Cerebellar nuclear complex (tissue), 1 donor: ENCODE data around the gene EFTUD2.
A peak's percentile ranks its signal among the peaks of the same experiment; 100 is the strongest.

Experiments
- DNase-seq, 2 experiments: peaks; one replicate each; lab custom pipeline; 2025; lab: John Stamatoyannopoulos, UW

Gene EFTUD2

DNA sequence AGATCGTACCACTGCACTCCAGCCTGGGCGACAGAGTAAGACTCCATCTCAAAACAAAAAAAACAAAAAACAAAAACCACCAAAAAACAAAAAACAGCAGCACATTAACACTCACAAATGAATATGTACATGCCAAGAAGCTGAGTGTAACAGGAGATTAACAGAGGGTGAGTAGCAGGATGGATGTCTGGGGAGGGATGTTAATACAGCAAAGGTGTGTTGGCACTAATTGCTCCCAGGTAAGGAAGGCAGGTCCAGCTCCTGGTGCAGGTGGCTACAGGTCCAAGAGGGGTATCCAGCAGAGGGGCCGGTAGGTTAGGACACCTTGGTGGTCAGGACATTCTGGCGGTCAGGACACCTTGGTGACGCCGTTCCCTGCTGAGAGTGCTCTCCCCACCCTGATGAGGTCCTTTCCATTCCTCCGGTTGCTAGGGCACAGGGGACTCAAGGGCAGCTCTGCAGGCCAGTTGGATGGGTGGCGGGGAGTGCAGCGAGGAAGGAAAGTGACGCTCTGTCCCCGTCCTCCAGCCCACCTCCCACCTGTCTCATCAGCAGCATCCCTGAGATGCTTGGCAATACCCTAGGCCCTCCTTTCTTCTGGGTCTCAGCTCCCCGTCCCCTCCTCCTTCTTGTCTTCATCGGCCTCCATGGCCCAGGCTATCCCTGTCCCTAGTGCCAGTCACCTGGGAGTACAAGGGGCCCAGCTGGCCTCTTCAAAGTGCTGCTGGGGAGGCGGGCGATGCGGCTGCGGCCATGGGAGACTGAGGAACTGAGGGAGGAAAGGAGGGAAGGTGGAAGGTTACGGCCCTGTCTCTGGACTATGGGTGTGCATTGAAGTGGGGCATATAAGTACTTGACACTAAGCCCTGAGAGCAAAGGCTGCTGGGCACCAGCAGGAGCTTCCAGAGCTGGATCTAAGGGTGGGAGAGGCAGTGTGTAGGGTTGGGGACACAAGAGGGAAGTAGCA lies 26.8 kb upstream of the EFTUD2 start:
- no peak for DNase-seq

DNA sequence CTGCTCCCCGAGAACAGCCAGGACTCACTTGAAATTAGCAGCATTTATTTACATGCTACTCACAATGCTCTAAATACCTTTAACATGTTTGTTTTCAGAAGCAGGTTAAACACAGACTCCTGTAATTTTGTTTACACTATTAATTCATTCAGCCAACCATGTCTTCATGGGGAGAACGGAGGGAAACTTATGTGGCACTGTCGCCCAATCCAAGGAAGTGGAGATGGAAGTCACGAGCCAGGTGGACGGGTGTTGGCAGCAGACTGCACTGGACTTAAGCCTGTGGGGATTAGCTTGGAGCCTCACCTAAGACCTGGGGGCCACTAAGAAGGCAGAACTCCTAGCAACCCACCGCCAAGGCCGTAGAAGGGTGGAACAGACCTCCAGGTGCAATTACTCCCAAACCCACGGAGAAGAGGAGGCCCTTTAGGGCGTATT lies 24.9 kb upstream of the EFTUD2 start:
- DNase-seq, result no peak

DNA sequence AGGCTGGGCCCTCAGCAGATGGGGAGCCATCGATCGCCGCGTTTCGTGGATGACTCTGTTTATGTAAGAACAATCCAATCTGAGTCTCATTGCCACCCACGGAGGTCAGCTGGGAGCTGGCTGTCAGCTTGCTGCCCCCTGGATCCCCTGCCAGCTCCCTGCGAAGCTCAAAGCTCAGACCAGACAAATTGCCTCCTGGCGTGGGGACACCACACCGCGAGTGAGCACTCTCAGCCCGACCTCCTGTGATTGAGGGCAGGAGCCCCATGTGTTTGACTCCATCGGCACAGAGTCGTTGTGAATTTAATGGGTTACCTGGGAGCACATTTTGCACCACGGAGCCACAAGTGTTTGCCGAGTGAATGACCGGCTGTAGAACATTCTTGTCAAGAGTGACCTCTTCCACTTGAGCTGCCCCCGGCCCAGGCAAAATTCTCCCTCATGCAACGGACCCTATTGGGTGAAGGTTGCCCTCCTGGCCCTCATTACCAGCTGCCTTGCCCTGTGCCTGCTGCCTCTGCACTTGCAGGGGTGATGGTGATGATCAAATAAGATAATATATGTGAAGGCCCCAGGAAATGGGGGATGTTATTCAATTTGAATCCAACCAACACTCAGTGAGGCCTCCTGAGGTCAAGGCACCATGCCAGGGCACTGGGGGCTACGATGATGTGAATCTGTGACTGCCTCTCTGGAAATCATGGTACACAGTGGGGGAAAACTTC lies 23.7 kb upstream of the EFTUD2 start:
- DNase-seq, result no peak

DNA sequence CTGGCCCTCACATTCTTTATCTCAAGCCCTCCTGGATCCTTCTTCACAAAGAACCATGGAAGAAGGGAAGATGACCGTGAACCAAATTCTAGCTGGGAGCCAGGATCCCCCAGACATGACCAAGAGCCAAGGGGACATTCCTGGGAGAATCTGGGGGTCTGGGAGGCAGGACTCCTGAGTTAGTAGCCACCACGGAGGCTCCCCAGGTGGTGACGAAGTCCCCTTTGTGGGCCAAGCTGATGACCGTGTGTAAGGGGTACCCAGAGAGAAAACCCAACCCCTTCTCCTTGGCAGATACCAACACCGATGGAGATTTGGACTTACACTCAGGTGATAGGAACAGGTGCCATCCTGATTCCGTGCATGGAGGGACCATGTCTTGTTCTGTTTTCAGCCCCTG lies 22.9 kb upstream of the EFTUD2 start:
- DNase-seq, result no peak

DNA sequence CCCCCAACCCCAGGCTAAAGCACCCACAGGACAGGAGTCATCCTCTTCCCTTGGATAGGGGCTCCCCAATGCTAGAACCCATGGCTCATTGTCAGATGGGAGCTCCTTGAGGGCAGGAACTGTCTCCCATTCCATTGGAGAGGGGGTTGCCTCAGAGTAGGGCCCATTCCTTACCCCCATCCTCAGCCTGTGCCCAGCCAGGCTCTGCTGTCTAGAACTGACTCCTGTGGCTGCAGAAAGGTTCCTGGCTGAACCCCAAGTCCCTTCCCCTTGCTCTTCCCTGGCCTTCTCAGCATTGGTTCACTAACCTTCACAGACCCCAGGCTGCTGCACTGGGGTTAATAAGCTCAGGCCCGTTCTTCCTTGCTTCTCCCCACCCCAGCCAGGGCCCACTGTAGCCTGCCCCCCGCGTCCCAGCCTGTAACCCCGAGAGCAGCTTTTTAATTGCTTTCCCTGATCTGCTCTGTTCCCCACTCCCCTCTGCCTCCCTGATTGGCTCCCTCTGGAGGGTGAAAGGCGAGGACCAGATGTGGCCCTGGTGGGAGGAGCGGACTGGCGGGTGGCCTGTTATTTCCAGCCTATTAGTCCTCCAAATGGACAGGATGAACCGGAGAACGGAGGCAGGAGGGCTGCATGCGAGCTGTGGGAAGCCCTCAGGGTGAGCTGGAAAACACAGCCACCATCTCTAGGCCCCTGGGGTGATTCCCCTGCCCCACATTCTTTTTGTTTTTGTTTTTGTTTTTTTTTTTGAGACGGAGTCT lies 22.1 kb upstream of the EFTUD2 start:
- no peak for DNase-seq

DNA sequence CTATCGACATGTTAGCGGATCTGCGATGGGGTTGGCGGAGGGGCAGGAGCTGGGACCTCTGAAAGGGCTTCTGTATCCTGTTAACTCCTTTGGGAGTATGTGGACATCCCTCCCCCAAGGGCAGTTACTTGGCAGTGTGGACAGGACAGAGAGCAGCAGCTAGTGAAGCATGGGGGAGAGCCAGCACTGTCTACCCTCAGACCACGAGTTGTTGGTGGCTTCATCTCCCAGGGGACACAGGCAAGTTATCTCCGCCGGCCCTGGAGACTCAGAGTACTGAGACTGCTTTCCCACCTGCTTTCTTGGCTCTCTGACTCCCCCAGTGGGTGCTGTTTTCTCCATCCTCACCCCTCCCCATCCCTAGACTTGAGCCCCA lies 21.3 kb upstream of the EFTUD2 start:
- DNase-seq, result no peak

DNA sequence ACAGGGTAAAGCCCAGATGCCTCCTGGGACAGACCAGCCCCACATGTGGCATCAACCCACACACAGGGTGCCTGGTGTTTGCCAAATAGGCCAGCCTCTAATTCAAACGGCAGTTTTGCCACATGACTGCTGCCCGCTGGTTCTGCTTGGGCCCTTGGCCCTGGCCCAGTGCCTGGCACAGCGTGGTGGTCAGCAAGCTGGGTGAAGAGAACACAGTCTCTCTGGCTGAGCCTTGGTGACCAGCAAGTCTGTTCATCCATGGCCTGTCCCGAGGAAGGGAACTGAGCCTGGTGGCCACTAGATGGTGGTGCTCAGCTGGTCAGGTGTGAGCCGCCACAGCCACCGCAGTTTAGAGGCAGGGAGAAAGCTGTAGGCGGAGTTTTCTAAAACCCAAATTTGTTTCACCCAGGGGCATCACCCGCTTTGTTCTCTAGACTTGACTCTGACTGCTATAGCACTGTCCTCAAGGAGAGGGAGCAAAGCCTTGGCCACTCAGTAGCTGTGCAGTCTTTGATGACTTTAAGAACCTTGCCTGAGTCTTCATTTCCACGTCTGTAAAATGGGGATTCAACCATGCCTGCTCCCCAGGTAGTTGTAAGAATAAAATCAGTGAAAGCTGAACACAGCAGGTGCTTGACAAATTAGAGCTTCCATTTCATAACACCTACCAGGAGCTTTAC lies 20.8 kb upstream of the EFTUD2 start:
- peak in 1 of 2 experiments; percentile 84 for DNase-seq

DNA sequence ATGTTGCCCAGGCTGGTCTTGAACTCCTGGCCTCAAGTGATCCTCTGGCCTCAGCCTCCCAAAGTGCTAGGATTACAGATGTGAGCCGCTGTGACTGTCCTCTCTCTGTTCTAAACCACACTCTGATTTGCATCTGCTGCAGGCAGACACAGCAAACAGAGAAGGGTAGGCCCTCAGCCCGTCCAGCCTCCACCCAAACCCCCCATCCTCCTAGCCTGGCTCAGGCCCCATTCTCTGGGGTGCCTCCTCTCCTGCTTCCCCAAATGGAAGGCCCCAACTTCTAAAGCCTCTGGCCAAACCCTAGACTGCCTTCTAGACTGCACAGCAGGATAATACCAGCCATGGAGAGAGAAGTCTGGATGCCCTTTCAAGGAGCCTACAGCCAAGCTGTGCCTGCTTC lies 20.2 kb upstream of the EFTUD2 start:
- no peak for DNase-seq

DNA sequence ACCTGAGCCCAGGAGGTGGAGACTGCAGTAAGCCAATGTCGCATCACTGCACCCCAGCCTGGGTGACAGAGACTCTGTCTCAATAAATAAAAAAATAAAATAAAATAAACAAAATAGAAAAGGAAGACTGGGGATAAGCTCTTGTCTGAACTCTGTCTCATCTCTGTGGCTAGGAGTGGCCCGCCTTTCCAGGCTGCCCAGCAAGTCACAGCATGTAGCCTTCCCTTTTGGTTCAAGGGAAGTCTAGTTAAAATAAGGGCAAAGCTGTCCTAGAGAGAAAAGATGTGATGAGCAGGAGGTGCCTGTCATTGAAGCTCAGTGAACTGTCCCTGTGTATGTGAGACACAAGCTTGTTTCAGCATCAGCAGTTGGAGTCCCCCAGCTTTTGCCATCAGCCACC lies 18.8 kb upstream of the EFTUD2 start:
- no peak for DNase-seq

DNA sequence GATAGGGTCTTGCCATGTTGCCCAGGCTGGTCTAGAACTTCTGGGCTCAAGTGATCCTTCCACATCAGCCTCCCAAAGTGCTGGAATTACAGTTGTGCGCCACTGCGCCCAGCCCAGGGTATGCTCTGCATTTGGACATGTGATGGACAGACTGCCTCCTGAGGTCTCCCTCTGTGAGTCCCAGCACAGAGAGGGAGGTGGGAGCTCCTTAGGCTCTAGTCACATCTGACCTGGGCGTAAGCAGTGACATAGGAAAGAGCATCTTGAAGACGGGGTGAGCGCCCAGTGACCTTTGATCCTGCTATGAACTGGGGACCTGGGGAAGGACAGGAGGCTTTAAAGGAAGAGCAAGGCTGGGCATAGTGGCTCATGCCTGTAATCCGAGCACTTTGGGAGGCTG lies 18.2 kb upstream of the EFTUD2 start:
- no peak for DNase-seq

DNA sequence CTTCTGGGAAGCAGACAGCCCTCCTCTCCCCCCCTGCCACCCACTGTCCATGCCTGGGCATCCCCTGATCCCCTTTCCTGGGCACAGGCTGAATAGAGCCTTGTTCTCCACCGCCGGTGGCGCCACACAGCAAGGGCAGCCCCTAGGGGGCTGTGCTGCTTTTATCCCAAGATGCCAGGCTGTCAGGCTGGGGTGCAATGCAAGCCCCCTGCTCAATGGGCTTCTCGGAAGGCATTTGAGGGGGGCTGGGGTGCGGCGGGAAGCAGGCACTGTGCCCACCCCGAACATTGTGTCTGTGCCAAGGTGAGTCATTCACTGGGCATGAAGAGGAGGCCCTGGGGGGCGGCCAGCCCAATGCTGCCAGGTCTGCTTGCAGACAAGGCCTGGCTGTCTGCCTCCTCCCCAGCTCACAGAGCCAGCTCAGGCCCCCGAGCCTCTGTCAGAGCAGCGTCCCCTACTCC lies 17.6 kb upstream of the EFTUD2 start:
- DNase-seq, result peak in 1 of 2 experiments; percentile 63

DNA sequence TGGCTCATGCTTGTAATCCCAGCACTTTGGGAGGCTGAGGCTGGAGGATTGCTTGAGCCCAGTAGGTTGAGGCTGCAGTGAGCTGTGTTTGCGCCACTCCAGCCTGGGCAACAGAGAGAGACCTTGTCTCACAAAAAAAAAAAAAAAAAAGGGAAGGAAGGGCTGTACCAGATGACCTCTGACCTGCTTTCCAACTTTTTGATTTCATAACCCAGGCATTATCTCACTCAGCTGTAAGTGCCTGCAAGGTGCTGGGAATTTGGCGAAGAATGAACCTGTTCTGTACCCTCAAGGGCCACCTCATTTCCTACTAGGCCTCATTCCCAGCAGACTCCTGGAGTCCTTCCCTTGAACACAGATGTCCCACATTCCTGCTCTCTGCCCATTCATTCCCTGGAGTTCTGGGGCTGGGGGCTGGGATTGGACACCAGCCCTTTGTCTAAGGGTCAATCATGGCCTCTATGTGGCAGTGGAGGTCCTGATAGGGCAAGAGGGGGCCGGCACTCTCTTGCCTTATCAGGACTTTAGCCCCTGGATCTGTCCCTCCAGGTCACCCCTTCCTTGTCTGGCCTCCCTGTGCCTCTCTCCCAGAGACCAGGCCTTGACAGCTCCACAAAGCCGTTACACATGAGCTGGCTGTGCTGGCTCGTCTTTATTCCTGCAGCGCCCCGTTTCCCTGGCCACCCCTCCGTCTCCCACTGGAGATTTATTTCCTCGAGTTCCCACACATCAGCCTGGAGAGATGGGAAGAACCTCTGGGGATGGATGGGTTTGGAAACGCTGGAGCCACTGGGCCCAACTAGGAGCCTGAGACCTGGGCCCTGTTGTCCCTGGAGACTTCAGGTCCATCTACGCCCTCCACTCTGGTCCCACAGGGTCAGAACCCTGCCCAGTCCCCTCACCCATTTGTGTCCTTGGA lies 16.9 kb upstream of the EFTUD2 start:
- no peak for DNase-seq

DNA sequence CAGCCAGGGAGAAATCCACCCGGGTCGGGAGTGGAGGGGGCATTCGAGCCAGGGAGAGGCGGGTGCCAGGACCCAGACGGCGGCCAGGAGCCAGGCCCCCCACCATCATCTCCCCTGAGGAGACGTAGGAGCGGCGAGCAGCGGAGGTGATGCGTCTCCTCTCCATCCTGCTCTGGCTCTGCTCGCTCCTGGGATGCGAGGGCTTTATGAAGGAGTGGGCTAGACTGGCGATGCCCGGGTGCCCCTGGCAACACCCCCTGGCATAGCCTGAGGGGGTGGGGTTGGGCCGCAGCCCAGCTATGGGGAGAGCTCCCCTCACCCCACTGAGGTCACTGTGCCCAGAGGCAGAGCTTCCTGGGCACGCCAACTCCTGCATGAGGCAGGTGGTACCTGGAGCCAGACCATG lies 16.1 kb upstream of the EFTUD2 start, which contains the start of gene GFAP:
Gene GFAP (minus strand): TSS at position 180 of the 406 bp plus-strand sequence. CDS start 14 bp downstream, at position 166.
- no peak for DNase-seq

DNA sequence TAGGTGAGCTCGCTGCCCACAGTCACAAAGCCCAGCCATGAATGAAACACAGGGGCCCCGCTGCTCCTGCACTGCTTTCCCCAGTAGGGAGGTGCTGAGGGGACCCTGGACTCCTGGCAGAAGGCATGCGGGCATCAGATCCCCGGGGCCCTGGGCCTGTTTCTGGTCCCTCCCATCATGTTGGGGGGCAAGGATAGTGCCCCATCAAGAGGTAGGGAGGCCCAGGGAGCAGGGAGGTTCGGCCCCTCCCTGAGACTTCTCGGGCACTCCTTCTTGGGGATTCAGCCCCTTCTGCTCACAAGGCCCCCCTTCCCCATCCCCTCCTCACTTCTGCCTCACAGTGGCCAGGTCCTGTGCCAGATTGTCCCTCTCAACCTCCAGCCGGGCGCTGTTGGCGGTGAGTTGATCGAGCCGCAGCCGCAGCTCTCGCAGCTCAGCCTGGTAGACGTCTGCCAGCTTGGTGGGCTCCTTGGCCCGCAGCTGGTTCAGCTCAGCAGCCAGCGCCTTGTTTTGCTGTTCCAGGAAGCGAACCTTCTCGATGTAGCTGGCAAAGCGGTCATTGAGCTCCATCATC lies 15.5 kb upstream of the EFTUD2 start:
- DNase-seq, result no peak

DNA sequence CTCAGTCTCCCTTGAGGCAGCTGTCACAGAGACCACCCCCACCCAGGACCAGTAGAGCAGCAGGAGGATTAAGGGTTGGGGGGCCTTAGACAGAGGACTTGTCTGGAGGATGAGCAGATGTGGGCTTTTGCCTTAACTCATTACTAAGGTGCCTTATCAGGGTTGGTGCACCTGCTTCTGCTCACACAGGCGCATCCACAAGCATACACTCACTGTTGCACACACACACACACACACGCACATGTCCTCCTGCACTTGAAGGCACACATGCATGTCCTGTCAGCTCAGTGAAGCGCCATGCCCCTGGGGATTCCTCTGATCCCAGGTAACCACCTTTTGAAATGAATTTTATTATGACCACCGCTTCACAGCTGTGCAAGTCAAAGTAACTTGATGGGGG lies 14.9 kb upstream of the EFTUD2 start:
- DNase-seq, result no peak

DNA sequence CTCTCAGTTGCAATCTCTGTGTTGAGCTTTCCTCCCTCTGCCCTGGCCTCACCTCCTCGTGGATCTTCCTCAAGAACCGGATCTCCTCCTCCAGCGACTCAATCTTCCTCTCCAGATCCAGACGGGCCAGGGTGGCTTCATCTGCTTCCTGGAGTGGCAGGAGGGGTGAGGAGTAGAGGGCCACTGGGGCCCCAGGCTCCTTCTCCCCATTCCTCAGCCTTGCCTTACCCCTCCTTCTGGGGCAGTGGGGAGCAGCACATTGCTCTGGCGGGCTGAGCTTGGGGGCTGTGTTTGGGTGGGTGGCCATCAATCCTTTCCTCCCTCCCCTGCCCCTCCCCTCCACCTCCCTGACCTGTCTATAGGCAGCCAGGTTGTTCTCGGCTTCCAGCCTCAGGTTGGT lies 14.4 kb upstream of the EFTUD2 start:
- DNase-seq, result no peak

DNA sequence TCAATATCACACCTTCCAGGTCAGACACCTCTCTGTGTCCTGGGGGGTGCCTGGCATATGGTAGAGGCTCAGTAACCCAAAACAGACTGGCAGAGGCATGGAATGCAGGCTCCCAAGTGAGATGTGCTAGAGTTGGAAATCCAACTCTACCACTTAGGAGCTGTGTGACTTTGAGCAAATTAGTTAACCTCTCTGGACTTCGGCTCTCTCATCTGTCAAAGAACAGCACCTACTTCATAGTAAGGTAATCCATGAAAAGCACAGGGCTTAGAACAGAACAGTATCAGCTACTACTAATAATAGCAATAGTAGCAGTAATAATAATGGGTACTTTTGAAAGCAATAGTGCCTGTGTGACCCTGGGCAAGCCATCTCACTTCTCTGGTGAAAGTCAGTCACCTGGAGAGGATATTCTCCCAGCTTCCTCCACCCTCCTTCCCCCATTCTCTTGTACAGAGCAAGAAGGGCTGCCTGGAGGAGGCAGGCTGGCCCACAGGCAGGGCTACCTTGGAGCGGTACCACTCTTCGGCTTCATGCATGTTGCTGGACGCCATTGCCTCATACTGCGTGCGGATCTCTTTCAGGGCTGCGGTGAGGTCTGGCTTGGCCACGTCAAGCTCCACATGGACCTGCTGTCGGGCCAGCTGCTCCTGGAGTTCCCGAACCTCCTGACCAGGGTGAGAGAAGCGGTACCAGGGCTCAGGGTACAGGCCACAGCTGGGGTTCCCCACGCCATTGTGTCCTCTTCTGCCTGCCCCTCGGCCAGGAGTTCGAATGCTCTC lies 13.7 kb upstream of the EFTUD2 start:
- no peak for DNase-seq

DNA sequence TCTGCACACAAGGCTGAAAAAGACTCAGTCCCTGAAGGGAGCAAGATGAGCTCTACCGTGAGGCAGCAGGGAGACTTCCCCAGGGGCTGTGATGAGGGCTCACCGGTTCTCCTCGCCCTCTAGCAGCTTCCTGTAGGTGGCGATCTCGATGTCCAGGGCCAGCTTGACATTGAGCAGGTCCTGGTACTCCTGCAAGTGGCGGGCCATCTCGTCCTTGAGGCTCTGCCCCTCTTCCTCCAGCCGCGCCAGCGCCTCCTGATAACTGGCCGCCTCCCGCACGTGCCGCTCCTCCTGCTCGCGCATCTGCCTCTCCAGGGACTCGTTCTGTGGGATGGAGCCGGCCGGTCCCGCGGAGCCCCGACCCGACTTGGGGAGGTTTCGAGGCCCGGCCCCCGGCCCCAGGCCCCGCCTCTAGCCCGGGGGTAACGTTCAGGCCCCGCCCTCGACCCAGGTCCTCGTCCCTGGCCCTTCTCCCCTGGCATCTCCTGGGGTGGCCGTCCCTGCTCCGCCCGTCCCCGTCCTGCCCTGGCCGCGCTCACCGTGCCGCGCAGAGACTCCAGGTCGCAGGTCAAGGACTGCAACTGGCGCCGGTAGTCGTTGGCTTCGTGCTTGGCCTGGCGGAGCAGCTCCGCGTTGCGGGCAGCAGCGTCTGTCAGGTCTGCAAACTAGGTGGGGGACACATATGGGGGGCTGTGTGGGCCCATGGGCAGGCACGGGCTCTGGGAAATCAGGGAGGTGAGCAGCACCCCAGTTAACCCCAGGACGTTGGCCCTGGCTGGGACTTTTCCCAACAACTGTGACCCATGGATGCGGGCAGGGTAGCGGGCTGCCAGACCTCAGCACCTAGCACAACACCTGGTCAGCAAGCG lies 12.1 kb upstream of the EFTUD2 start:
- DNase-seq, result no peak
